Ishikawa (cell line): ENCODE measurements around the gene CLEC17A.

Experiments
- CEBPB ChIP-seq: IDR thresholded peaks from 2 replicates; pipeline ENCODE4 v1.6.1; 2012
- CREB1 ChIP-seq: IDR thresholded peaks from 2 replicates; pipeline ENCODE4 v1.6.1; 2012; ENCODE audit warnings: low read depth
- EGR1 ChIP-seq: IDR thresholded peaks from 2 replicates; pipeline ENCODE4 v1.6.1; 2012
- EP300 ChIP-seq: IDR thresholded peaks from 2 replicates; pipeline ENCODE4 v1.6.1; 2012; ENCODE audit warnings: borderline replicate concordance
- FOXM1 ChIP-seq: IDR thresholded peaks from 2 replicates; pipeline ENCODE4 v1.6.1; 2012; ENCODE audit warnings: low read depth, borderline replicate concordance
- MAX ChIP-seq: IDR thresholded peaks from 2 replicates; pipeline ENCODE4 v1.6.1; 2012
- NFIC ChIP-seq: IDR thresholded peaks from 2 replicates; pipeline ENCODE4 v1.6.1; 2012
- RAD21 ChIP-seq: IDR thresholded peaks from 2 replicates; pipeline ENCODE4 v1.6.1; 2012; ENCODE audit warnings: low read depth
- REST ChIP-seq: IDR thresholded peaks from 2 replicates; pipeline ENCODE4 v1.6.1; 2012; ENCODE audit warnings: low read depth, mild to moderate bottlenecking
- TAF1 ChIP-seq: IDR thresholded peaks from 2 replicates; pipeline ENCODE4 v1.6.1; 2012; ENCODE audit warnings: low read depth, mild to moderate bottlenecking
- TCF12 ChIP-seq: IDR thresholded peaks from 2 replicates; pipeline ENCODE4 v1.6.1; 2012; ENCODE audit warnings: low read depth
- TEAD4 ChIP-seq: IDR thresholded peaks from 2 replicates; pipeline ENCODE4 v1.6.1; 2012
- YY1 ChIP-seq: IDR thresholded peaks from 2 replicates; pipeline ENCODE4 v1.6.1; 2012; ENCODE audit warnings: low read depth
- ZBTB7A ChIP-seq: IDR thresholded peaks from 2 replicates; pipeline ENCODE4 v1.6.1; 2012; ENCODE audit warnings: low read depth
- TF ChIP-seq, protein P1 (sequence below): IDR thresholded peaks from 2 replicates; pipeline ENCODE4 v1.6.1; 2012

The CLEC17A gene

GRCh38 chr19:14654786-14655560 is 72.1 kb downstream of the CLEC17A start:
- no peak for TF ChIP-seq CREB1
- no peak for TF ChIP-seq EGR1
- TF ChIP-seq REST = no peak
- no peak for TF ChIP-seq FOXM1
- no peak for TF ChIP-seq TAF1
- no peak for TF ChIP-seq YY1
- TF ChIP-seq MAX = no peak
- no peak for TF ChIP-seq NFIC
- TF ChIP-seq RAD21 = no peak
- no peak for TF ChIP-seq TCF12
- TF ChIP-seq ZBTB7A = no peak
- TF ChIP-seq, protein P1, sequence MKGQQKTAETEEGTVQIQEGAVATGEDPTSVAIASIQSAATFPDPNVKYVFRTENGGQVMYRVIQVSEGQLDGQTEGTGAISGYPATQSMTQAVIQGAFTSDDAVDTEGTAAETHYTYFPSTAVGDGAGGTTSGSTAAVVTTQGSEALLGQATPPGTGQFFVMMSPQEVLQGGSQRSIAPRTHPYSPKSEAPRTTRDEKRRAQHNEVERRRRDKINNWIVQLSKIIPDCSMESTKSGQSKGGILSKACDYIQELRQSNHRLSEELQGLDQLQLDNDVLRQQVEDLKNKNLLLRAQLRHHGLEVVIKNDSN = no peak
- no peak for TF ChIP-seq EP300
- TF ChIP-seq TEAD4 = no peak
- no peak for TF ChIP-seq CEBPB

GRCh38 chr19:14655726-14656125 is 72.8 kb downstream of the CLEC17A start:
- no peak for TF ChIP-seq CEBPB
- no peak for TF ChIP-seq TAF1
- no peak for TF ChIP-seq REST
- TF ChIP-seq EGR1 = no peak
- no peak for TF ChIP-seq EP300
- TF ChIP-seq MAX = no peak
- TF ChIP-seq FOXM1 = no peak
- TF ChIP-seq TCF12 = no peak

DNA sequence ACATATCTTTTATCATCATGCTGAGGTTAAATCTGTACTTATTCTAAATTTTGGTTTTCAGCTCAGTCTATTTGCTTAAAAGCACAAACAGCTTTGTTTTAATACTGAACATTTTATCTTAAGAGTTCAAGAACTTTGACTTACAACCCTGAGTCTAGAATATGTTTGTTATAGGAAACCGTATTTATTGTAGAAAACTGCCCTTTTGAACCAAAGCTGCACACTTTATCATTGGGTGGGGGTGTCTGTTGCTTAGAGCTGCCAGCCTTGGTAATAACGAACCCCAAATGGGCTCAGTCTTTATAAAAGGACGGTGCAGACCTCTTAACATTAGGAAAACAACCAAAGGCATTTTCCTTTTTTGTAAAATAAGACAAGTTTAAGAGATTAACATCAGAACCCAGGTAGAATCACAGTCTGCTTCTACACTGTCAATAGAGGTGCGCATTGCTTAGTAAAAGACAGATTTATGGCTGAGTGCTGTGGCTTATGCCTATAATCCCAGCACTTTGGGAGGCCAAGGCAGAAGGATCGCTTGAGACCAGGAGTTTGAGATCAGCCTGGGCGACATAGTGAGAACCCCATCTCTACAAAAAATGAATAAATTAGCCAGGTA is 77.1 kb downstream of the CLEC17A start:
- TF ChIP-seq EGR1 (no peak), TAF1 (no peak), TCF12 (no peak), CEBPB (no peak)

- TF ChIP-seq RAD21 (no peak), EP300 (no peak), REST (no peak), MAX (no peak), YY1 (no peak), CEBPB (no peak), NFIC (no peak), TAF1 (no peak), TEAD4 (no peak), ZBTB7A (no peak), FOXM1 (no peak), EGR1 (no peak)
- TF ChIP-seq, protein P1 = no peak
Observed at GRCh38 chr19:14661372-14661924, 78.6 kb downstream of the CLEC17A start.
